HG03135 (cell line): Measurements from ENCODE around the gene PNISR.

Experiments used
- ATAC-seq: cut with Tn5 transposase; IDR thresholded peaks from one replicate; pipeline ENCODE4 v1.9.1; 2021; ENCODE audit warnings: mild to moderate bottlenecking, moderate library complexity; ENCODE audit not compliant: unreplicated experiment

The PNISR gene

DNA sequence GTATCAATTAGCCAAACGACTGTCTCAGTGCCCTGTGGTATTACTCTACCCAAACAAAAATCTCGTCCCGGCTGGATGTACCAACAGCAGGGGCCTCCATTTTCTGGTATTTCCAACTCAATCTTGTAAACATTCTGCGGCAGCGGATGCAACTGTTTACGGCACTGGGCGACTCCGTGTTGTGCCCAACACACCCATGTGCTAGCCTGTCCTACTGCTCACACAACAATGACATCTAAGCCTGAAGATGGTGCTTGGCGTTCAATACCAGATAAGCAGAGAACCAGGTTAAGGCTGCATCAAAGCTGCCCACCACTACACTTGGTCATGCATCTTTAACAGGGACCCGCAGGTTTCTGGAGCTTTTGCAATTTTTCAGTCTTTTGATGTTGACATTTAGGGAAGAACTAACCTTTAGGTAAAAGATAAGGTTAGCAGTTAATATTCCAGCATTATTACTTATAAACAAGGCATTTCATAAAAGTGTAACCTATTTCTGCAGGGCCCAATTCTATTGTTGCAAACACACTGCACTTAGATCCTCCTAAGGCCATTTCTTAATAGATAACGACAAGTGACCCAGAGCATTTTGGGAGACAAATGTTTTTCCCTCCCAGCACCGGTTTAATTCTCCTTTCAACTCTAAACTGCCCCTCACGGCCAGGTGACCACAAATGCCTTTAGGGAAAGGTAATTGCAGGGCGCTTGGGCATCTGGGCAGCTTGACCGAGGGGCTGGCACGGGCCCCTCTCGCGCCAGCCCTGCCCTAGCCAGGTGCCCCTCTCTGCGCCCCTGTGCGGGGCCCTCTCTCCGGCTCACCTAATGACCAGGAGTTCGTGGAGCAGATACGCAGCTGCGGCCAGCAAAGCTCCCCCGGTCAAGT, 76.6 kb downstream of the PNISR start:
- no peak for ATAC-seq
